ENCODE measurements around the gene TMTC2.

Gene TMTC2

GRCh38 chr12:83036847-83037246 lies 350.1 kb downstream of the TMTC2 start:
- DNase-seq: no peak

- no peak for DNase-seq
Measured at GRCh38 chr12:83039413-83039812, 352.7 kb downstream of the TMTC2 start.

DNA sequence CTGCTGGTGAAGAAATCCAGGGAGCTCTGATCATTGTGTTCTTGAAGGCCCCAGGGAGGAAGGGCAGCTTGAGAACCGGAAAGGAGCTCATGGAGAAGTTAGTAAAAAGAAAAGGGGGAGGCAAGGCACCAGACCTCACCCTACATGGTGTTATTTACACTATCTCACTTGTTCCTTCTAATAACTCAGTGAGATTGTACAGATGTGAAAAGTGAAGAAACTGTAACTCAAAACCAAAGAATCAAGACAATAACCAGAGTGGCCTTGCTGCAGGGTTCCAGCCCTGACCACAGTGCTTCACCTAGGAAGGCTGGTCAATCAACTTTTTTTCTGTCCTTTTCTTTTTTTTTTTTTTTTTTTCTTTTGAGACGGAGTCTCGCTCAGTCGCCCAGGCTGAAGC lies 353.6 kb downstream of the TMTC2 start:
- no peak for DNase-seq

DNA sequence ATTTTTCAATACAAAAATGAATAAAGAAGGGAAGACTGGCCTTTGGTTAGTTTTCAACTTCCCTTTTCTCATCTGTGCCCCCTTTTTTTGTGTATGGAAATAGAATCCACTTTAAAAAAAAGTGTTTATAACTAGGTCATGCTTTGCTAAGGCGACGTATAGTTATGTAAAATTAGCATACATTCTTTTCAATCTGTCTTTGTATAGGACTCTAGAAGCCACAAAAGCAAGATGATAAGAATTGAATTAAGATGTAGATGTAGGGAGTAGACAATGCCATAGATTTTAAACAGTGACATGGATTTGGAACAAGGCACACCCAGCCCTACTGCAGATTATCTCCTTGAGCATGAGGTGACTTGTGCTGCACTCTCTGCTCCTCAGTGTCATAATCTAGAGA lies 354.3 kb downstream of the TMTC2 start:
- DNase-seq: no peak

DNA sequence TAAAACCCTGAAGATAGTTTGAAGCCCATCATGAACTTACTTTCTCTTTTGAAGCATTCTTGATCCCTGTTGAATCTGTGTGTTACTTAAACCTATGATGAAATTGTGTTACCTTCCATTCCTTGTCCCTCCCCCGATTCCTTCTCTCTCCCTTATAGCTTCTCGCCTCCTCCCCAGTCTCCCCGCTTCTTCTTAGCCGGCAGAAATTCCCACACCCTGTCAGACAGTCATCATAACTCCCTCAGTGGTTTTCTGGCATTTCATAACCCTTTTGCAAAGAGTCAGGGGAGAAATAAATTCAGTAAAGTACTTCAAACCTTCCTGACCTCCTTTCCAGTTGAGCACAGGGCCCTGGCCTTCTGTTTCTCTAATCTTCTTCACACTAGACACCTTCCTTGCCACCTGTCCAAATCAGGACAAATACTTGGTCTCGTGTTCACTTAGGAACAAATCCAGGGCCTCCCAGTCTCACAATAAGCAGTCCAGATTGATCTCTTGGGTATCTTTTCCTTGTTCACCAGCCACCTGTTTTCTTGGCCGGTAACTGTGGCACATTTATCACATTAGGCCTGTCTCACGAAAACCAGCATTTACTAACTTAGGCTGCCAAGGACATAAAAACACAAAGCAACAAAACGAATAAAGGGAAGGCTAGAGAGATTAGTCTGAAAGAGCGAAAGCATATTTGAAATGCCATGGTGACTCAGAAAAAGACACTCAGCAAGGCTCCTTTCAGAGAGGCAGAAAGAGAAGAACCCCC lies 355.9 kb downstream of the TMTC2 start:
- no peak for DNase-seq

- DNase-seq: no peak
Measured at GRCh38 chr12:83044736-83045135, 358.0 kb downstream of the TMTC2 start.

DNA sequence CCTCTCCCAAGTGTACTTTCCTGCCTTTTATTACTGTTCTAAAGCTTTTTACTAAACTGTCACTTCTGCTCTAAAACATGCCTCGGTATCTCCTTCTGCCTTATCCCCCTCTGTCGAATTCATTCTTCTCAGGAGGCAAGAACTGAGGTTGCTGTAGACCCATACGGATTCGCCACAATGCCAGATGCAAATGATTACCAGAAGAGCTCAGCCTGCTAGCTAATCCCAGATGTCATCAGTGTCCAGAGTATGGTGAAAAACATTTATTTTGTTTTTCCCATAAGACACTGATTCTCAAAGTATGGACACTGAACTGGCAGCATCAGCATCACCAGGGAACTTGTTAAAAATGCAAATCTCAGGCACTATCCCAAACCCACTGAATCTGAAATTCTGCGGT lies 359.3 kb downstream of the TMTC2 start:
- DNase-seq: no peak

GRCh38 chr12:83049306-83049705 lies 362.6 kb downstream of the TMTC2 start:
- no peak for DNase-seq

- no peak for DNase-seq
Measured at GRCh38 chr12:83052890-83053541, 366.3 kb downstream of the TMTC2 start.

GRCh38 chr12:83057436-83057835 lies 370.7 kb downstream of the TMTC2 start:
- DNase-seq: no peak

DNA sequence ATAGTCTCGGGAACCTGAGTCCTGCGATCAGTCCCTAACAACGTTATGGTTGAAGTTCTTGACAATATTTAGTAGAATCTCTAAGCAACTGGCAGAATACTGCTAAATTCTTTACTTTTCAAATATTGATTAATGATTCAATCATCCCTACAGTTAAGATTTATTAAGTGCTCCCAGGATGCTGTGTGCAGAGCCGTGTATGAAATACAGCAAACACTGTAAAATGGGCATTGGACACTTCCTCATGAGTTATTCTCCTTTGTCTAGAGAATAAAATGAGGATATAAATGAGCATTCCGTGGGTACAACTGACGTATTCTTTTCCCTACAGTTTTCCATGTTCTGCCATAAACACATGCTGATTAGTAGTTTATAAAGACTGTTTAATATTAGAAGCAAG lies 372.4 kb downstream of the TMTC2 start:
- DNase-seq: no peak

DNA sequence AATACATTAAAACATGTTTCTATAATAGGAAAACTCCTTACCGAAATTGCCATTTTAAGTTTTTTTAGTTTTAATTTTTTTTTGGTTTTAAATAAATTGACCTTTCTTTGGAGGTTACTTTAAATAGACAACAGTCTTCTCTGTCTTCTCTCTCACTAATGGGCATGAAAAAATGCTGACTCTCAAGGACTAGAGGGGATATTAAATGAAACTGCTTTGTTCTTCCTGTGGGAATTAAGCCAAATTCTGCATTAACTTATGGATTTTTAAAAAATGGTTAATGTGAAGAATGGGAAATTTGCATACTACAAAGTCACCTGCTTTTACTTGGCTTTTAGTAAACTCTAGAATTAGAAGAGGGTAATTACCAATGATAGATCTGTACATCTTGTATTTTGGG lies 378.9 kb downstream of the TMTC2 start:
- no peak for DNase-seq

DNA sequence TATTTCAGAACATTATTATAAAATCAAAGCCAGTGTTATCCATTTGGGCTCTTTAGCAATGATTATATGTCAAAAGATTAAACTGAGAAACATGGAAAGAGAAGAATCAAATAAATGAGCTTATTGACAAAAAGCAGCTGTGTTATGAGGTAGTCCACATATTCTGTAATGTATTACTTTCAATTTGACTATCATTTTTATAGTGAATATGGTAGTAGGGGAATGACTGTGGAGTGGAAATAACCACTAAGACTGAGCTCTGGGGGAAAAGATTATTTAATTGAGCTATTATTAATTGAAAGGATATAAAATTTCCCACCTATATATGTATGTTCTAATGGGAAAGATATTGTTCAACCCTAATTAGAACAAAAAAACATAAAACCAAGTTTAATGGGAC lies 381.3 kb downstream of the TMTC2 start:
- no peak for DNase-seq

GRCh38 chr12:83074358-83074894 lies 387.7 kb downstream of the TMTC2 start:
- DNase-seq: no peak

DNA sequence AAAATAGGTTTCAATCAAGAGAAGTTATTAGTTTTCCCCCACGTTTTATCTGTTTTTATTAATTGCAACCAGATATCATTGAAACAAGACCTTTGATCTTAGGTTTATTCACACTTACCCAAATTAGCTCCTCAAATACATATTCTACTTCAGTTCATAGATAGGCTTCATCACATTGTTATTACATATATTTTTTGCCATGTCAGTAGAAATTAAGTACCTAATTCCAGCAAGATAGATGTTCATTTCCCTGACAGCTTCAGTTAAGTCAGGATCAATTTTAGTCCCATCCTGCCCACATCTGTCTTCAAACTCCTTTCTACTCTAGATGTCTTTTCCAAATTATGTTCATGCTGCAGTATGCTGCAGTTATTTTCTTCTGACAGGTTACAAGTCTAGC lies 388.8 kb downstream of the TMTC2 start:
- no peak for DNase-seq

DNA sequence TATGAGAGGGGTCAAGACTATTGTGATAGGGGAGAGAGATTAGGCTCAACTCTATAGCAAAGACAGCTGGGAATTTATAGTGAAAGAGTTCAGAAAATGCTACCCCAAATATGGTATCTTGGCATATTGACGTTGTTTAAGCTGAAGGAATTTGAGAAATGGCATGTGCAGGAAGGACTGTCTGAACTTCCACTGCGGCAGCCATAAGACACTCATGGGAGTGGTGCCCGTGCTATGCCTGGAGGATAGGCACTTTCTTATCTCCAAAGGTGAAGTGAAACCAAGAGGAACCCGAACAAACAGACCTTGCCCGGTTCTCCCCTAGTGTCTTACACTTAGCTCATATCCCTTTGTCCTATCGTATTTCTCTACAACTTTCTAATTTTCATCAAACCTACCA lies 390.3 kb downstream of the TMTC2 start:
- no peak for DNase-seq

GRCh38 chr12:83082690-83083276 lies 396.1 kb downstream of the TMTC2 start:
- DNase-seq: no peak

DNA sequence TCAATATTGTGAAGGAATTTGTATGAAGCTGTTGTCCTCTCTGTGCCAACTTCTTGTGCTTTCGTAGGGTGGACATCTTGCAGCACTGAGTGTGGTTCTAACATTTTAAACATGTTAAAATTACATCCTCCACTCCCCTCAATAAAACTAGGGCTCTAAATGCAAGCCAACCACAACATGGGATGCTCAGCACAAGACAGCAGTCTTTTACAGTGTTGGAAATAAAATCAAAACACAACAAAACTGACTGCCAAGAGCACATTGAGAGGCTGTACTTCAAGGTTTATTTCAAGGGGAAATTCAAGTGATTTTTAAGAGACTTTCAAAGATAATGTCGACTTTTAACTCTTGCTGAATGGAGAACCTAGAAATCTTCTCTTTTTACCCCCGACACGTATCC lies 396.9 kb downstream of the TMTC2 start:
- no peak for DNase-seq

DNA sequence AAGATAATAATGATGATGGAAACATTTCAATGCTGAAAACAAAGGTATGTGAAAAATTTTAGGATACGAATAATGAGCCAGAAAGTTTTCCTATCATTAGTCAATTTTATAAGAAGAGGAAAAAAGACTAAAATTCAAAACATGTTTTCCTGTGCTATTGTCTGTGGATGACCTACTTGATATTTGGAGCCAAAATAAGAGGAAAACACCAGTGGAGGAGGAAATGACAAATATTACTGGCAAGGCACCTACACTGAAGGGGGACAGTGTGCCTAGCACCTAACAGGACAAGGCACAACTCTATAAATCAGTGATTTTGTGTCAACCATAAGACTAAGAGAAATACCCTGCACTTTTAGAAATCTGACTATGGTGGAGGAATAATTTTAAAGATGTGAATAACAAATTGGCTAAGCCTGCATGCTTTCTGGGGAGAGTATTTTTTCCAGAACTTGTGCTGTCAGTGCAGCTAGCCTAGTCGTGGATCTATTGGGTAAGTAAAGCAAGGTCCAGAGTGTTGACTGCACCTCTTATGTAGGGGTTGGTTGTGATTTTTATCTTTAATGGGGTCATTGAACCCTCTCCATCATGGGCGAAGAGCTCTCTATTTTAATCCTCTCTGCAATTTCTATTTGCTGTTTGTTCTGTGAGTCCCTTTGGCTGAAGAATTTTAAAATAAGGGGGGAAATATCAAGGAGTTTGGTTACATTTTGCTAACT lies 398.0 kb downstream of the TMTC2 start:
- no peak for DNase-seq

DNA sequence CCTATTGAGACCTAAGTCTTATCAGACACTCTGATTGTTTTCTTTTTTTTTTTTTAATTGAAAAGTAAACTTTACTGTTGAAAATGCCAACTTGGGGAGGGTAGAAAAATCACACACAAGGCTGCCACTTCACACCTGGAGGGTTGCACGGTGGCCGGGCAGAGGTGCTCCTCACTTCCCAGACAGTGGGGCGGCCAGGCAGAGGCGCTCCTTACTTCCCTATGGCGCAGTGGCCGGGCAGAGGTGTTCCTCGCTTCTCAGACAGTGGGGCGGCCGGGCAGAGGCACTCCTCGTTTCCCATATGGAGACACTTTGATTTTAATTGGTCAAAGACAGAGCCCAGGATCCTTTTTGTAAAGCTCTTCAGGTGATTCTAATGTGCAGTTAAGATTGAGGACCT lies 399.3 kb downstream of the TMTC2 start:
- no peak for DNase-seq

GRCh38 chr12:83089575-83089974 lies 402.9 kb downstream of the TMTC2 start:
- DNase-seq: no peak

GRCh38 chr12:83092129-83092528 lies 405.4 kb downstream of the TMTC2 start:
- DNase-seq: no peak

DNA sequence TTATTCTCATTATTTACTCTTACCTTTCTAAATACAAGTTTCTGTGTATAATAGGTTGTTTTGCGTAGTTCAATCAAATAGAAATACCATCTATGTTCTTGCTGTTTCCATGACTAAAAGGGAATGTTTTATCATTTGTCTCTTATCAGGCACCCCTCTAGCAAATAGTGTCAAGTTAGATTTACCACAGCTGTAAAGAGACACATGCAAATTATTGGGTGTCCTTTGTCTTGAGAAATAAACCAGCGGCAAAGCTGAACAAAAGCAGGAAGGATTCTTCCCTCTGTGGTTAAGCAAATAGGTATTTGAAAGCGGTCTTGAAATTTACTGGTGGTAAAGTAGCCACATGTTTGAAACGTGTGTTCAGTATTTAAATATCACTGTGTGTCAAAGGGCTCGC lies 405.9 kb downstream of the TMTC2 start:
- DNase-seq: no peak

GRCh38 chr12:83093426-83093825 lies 406.7 kb downstream of the TMTC2 start:
- no peak for DNase-seq

Measured in HCEC 1CT (cell line).